Endodermal cell (in vitro differentiated cells): Measurements from ENCODE around the gene FSTL1. TPM values are rescaled to one million over a fixed set of nuclear protein-coding genes. Genes with fewer than 3 reads are reported as not detected.

Source experiments
- DNase-seq: peaks from one replicate; pipeline ENCODE4 v3.0.0-alpha.2; 2017
- H3K27ac ChIP-seq: 2 replicates; pipeline ENCODE4 v1.5.1; 2013; ENCODE audit warnings: mild to moderate bottlenecking, low read depth, low read length, moderate library complexity
- H3K27me3 ChIP-seq: 2 replicates; pipeline ENCODE4 v1.6.1; 2013; ENCODE audit warnings: mild to moderate bottlenecking, low read length, moderate library complexity; ENCODE audit not compliant: insufficient read depth, control insufficient read depth, poor library complexity, severe bottlenecking
- H3K36me3 ChIP-seq: 2 replicates; pipeline ENCODE4 v1.7.0; 2013; ENCODE audit warnings: mild to moderate bottlenecking, low read length, moderate library complexity; ENCODE audit not compliant: control insufficient read depth, insufficient read depth
- H3K4me1 ChIP-seq: one replicate; pipeline ENCODE4 v1.7.0; 2013; ENCODE audit warnings: low read length; ENCODE audit not compliant: control insufficient read depth, insufficient read depth
- H3K4me3 ChIP-seq: 2 replicates; pipeline ENCODE4 v1.5.1; 2013; ENCODE audit warnings: mild to moderate bottlenecking, low read length, moderate library complexity
- H3K9ac ChIP-seq: 2 replicates; pipeline ENCODE4 v1.6.1; 2013; ENCODE audit warnings: mild to moderate bottlenecking, low read length, moderate library complexity; ENCODE audit not compliant: poor library complexity, severe bottlenecking; ENCODE audit errors: extremely low read depth
- H3K9me3 ChIP-seq: 2 replicates; pipeline ENCODE4 v1.6.1; 2013; ENCODE audit warnings: mild to moderate bottlenecking, low read length, moderate library complexity; ENCODE audit not compliant: control insufficient read depth
- H3K27ac Mint-ChIP-seq: 2 replicates; pipeline ENCODE4 v1.8.0; 2020; ENCODE audit warnings: mixed read lengths
- H3K27me3 Mint-ChIP-seq: 2 replicates; pipeline ENCODE4 v1.8.0; 2021; ENCODE audit warnings: mild to moderate bottlenecking, mixed read lengths; ENCODE audit not compliant: insufficient read depth
- H3K36me3 Mint-ChIP-seq: 2 replicates; pipeline ENCODE4 v1.8.0; 2020; ENCODE audit warnings: low read depth, mixed read lengths
- H3K4me1 Mint-ChIP-seq: 2 replicates; pipeline ENCODE4 v1.8.0; 2020; ENCODE audit warnings: mixed read lengths
- H3K4me3 Mint-ChIP-seq: 2 replicates; pipeline ENCODE4 v1.8.0; 2020; ENCODE audit warnings: mild to moderate bottlenecking, moderate library complexity, mixed read lengths
- H3K9me3 Mint-ChIP-seq: 2 replicates; pipeline ENCODE4 v1.8.0; 2020; ENCODE audit warnings: mild to moderate bottlenecking, mixed read lengths
- WGBS, 2 experiments: methylation state at CpG; one replicate each; pipeline versions ENCODE4 v1.1.5 to v1.1.7; 2013; ENCODE audit warnings: missing lambda C conversion rate in 2 of 2, mixed read lengths in 1 of 2; ENCODE audit not compliant: insufficient coverage in 1 of 2, insufficient read length in 1 of 2; 5-methylcytosine and 5-hydroxymethylcytosine counted together
- total RNA-seq, 2 donors: library from RNA; stranded (reverse); fragmentation: NEBNext Ultra II Directional in 1 of 2; extraction: Animal tissue kit (Norgen Biotek cat#: 25700) in 1 of 2; gene quantifications; 2 replicates in 1 of 2; 3 replicates in 1 of 2; pipeline ENCODE4 v1.2.1, GENCODE V29; 2021
- TF ChIP-seq, protein P1 (sequence below): fragments of 200-600 bp; sonication (generic); conservative IDR thresholded peaks from 2 replicates; pipeline ENCODE4 v1.5.0; 2021; ENCODE audit warnings: antibody characterized with exemption, mild to moderate bottlenecking

Gene FSTL1
- total RNA-seq, 2 donors from 2014 or later, result 309 to 379 TPM

GRCh38 chr3:120368172-120368571 is 82.6 kb downstream of the FSTL1 start:
- Histone ChIP-seq H3K4me3 (no peak overlapping the region), H3K9ac (no peak overlapping the region), H3K4me1 (no peaks in the 10 kb centered on the region), H3K27ac (no peak overlapping the region), H3K9me3 (no peaks in the 10 kb centered on the region), H3K27me3 (peaks cover 8% of the 10 kb centered on the region), H3K36me3 (no peaks in the 10 kb centered on the region)
- Mint-ChIP-seq H3K27me3 (peaks cover 8% of the 10 kb centered on the region), H3K4me3 (no peak overlapping the region), H3K27ac (no peak overlapping the region), H3K36me3 (no peaks in the 10 kb centered on the region), H3K4me1 (no peaks in the 10 kb centered on the region), H3K9me3 (no peaks in the 10 kb centered on the region)
- TF ChIP-seq, protein P1, sequence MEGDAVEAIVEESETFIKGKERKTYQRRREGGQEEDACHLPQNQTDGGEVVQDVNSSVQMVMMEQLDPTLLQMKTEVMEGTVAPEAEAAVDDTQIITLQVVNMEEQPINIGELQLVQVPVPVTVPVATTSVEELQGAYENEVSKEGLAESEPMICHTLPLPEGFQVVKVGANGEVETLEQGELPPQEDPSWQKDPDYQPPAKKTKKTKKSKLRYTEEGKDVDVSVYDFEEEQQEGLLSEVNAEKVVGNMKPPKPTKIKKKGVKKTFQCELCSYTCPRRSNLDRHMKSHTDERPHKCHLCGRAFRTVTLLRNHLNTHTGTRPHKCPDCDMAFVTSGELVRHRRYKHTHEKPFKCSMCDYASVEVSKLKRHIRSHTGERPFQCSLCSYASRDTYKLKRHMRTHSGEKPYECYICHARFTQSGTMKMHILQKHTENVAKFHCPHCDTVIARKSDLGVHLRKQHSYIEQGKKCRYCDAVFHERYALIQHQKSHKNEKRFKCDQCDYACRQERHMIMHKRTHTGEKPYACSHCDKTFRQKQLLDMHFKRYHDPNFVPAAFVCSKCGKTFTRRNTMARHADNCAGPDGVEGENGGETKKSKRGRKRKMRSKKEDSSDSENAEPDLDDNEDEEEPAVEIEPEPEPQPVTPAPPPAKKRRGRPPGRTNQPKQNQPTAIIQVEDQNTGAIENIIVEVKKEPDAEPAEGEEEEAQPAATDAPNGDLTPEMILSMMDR, result no peak
- no peak for DNase-seq
- WGBS, 2 experiments, result 90 to 100% methylated on average over 1 to 3 of the region's 3 CpGs

GRCh38 chr3:120364821-120365220 is 86.0 kb downstream of the FSTL1 start:
- TF ChIP-seq, protein P1, result no peak
- H3K9me3 ChIP-seq, result no peaks in the 10 kb centered on the region
- no peaks in the 10 kb centered on the region for H3K4me1 ChIP-seq
- no peak for DNase-seq
- Mint-ChIP-seq H3K36me3 (no peaks in the 10 kb centered on the region), H3K27me3 (peaks cover 3% of the 10 kb centered on the region), H3K9me3 (no peaks in the 10 kb centered on the region), H3K4me1 (no peaks in the 10 kb centered on the region), H3K4me3 (no peak overlapping the region), H3K27ac (no peak overlapping the region)
- no peaks in the 10 kb centered on the region for H3K36me3 ChIP-seq
- 41 to 50% methylated on average over 1 of the region's 1 CpG for WGBS, 2 experiments
- no peak overlapping the region for H3K4me3 ChIP-seq
- H3K27ac ChIP-seq, result no peak overlapping the region
- peaks cover 8% of the 10 kb centered on the region for H3K27me3 ChIP-seq
- no peak overlapping the region for H3K9ac ChIP-seq

GRCh38 chr3:120364101-120364500 is 86.7 kb downstream of the FSTL1 start:
- Mint-ChIP-seq H3K4me3 (no peak overlapping the region), H3K36me3 (no peaks in the 10 kb centered on the region), H3K27ac (no peak overlapping the region), H3K27me3 (peaks cover 3% of the 10 kb centered on the region), H3K4me1 (no peaks in the 10 kb centered on the region), H3K9me3 (no peaks in the 10 kb centered on the region)
- WGBS, 2 experiments, result 86 to 100% methylated on average over 1 of the region's 1 CpG
- DNase-seq, result no peak
- no peaks in the 10 kb centered on the region for H3K9me3 ChIP-seq
- H3K27me3 ChIP-seq, result peaks cover 8% of the 10 kb centered on the region
- no peaks in the 10 kb centered on the region for H3K36me3 ChIP-seq
- H3K9ac ChIP-seq, result no peak overlapping the region
- TF ChIP-seq, protein P1, result no peak
- no peak overlapping the region for H3K4me3 ChIP-seq
- H3K27ac ChIP-seq, result no peak overlapping the region
- no peaks in the 10 kb centered on the region for H3K4me1 ChIP-seq
